ENCODE results near the gene TBL1Y.
A peak's percentile ranks its signal among the peaks of the same experiment; 100 is the strongest.
"Not testable (repeated sequence)": the region's sequence is repeated elsewhere in the genome, so short reads cannot be mapped to it uniquely, and the experiment has no call there.

Gene TBL1Y

GRCh38 chrY:6910372-6911252 is at the start of gene TBL1Y:
TSS of gene TBL1Y (plus strand) at chrY:6910697. CDS start at chrY:7025085, 114,388 bp downstream.
- FAIRE-seq = no peak

- FAIRE-seq = no peak
Measured at GRCh38 chrY:6894496-6894895, 16.0 kb upstream of the TBL1Y start.

DNA sequence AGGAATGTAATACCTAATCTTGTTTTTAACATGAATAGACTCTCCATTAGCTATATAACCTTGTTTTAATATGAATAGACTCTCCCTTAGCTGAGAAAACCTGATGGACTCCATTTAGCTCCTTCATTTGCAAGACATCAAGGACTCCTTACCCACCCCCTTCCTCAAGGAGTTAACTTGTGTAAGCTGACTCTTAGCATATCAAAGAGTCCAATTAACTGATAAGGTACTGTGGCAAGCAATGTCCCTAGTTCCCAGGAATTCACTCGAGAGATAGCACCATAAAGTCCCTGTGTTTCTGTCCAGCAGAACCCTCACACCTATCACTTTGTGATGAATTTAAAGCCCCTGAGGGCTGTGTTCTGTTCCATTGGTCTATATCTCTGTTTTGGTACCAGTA is 15.3 kb upstream of the TBL1Y start:
- no peak for FAIRE-seq

DNA sequence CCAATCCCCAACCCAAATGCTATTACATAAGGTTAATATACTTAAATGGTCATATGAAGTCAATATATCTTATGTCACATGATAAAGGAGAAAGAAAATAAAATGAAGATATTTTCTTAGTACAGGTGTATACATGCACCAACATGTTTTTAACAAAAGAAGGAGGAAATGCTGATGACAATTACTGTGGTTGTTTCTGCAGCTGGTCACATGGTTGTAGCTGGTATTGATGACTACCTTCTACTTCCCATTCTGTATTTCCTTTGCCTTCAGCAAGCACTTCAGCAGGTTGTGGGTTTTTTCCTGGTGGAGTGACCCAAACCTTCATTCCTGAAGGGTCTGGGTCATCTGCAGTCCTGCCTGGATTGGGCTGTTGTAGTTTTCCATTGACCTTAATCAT is 8.4 kb upstream of the TBL1Y start:
- not testable (repeated sequence) for FAIRE-seq

- no peak for FAIRE-seq
Measured at GRCh38 chrY:6907591-6907990, 2.9 kb upstream of the TBL1Y start.

DNA sequence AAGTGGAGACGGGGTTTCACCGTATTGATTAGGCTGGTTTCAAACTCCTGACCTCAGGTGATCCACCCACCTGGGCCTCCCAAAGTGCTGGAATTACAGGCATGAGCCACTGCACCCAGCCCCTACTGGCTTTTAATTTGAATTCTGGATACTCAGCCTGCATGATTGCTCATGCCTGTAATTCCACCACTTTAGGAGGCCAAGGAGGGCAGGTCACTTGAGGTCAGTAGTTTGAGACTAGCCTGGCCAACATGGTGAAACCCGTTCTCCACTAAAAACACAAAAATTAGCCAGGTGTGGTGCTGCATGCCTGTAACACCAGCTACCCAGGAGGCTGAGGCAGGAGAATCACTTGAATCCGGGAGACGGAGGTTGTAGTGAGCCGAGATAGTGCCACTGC is 2.5 kb upstream of the TBL1Y start:
- FAIRE-seq = not testable (repeated sequence)

- FAIRE-seq = no peak
Measured at GRCh38 chrY:6909118-6909521, 1.4 kb upstream of the TBL1Y start.

GRCh38 chrY:6909856-6910255 is 641 bp upstream of the TBL1Y start:
- FAIRE-seq = no peak

DNA sequence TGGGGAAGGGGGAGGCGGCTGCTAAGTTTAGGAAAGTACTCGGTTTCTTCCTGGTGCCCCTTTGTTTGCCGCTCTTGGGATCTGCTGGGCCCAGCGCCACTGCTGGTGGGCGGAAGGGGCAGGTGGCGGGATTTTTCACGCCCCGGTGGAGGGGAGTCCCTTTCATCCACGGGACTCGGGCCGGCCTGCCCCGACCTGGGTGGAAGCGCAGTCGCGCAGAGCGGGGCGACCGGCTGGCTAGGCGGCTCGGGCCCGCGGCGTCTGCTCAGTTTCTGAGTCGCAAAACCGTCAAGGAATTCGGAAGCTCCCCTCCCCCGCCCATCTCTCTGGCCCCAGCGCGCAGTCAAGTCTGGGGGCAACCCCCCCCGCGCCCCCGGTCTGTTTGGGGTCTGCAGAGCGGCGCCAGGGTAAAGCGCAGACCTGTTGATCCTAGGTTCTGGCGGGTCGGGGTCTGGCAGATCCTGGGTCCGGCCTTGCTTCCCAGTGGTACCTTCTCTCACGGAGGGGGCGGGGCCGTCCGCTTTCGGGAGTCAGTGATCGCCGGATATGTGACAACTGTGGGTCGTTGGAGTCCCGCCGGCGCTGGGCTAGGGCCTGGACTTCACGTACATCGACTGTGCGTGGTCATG is 870 bp downstream of the TBL1Y start, which contains the start of gene AMELY:
AMELY (minus strand) TSS at position 500 of the 629 bp plus-strand sequence. CDS start 39,144 bp downstream, outside the sequence.
- no peak for FAIRE-seq

- no peak for FAIRE-seq
Measured at GRCh38 chrY:6913362-6913761, 2.9 kb downstream of the TBL1Y start.

DNA sequence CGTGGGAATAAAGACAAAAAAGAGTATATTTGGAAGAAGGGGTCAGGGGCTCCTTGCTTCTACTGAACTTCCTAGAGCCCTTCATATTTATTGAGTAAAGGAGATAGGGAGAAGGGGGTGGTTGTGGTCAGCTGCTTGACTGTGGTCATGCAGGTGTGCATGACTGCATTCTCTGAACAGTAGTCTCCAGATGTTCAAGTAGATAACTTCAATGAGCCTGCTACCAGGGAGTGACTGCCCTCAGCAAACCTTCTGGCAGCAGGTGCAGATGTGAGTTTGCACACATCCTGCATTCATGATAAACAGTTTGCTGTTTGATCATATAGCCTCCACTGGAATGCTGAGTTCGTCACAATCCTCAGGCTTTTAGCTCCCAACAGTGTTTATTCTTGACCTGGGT is 10.6 kb downstream of the TBL1Y start:
- FAIRE-seq = no peak

GRCh38 chrY:6928265-6928664 is 17.8 kb downstream of the TBL1Y start:
- FAIRE-seq = no peak

GRCh38 chrY:6929237-6929636 is 18.7 kb downstream of the TBL1Y start:
- FAIRE-seq = no peak

DNA sequence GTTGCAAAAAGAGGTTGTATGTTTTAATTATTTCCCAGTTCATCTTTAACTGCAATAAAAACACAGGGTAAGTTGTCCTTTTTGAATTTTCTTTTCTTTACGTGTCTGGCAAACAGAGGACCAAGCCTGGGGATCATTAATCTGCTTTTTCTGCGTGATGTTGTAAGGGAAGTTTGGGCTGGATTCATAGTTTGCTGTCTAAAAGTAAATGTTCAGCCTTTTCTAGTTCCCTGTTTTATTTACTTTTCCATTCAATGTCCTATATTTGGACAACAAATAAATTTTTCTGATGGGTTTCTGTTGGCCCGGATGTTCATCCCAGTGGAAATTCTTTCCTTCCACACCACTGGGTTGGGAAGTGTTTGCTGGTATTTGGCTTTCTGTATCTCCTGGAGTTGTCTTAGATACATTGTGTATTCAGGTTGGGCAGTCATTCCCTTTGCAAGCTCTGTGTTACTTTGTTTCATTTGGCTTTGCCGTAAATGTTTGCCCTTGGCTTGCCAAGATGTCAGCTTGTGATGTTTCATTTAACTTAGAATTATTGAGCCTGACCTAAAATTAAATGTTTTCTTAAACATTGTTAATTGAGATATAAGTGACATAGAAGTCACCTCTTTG is 21.4 kb downstream of the TBL1Y start:
- peak; percentile 45 for FAIRE-seq

DNA sequence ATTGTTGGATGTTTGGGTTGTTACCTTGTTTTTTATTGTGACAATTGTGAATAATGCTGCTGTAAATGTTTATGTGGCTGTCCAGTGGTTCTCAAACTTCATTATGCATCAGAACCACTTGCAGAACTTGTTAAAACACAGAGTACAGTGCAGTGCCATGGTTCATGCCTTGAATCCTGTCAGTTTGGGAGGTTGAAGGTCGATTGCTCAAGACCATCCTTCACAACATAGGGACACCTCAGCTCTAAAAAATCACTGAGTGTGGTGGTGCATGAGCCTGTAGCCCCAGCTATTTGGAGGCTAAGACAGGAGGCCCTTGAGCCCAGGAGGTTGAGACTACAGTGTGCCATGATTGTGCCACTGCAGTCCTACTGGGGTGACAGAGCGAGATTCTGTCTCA is 25.0 kb downstream of the TBL1Y start:
- no peak for FAIRE-seq

DNA sequence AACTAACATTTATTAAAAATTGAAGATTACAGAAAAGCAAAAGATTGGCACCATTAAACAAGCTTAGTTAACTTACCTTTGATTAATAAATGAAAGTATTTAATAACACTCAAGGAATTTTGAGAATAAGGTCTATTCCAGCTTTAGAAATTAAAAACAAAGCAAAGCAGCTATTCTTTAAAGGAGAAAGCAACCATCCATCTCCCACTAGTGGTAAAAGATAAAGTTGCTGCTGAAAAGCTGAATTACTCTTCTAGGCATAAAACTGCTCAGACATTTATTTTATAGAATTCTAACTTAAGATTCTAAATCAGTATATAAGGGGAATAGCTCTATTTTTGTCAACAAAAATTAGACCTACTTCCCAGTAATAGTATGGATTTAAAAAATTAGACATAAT is 37.2 kb downstream of the TBL1Y start:
- peak; percentile 81 for FAIRE-seq

GRCh38 chrY:6948378-6948777 is 37.9 kb downstream of the TBL1Y start:
- no peak for FAIRE-seq

DNA sequence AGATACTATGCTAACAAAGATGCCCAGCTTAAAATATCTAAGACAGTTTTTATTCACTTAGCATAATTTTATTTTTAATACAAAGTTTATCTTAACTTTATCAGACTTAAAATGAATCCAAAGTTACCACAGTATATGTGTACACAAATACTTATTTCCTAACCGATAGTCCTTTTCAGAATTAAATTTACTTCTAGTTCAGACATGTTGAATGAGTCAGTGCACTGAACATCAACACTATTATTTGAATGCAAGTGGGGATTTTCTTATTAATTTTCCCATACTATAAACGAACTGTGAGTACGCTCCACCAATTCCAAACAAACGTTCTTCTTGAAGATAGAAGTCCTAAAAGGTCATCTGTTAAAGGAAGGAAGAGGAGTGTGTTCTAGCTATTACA is 39.5 kb downstream of the TBL1Y start:
- peak; percentile 62 for FAIRE-seq

DNA sequence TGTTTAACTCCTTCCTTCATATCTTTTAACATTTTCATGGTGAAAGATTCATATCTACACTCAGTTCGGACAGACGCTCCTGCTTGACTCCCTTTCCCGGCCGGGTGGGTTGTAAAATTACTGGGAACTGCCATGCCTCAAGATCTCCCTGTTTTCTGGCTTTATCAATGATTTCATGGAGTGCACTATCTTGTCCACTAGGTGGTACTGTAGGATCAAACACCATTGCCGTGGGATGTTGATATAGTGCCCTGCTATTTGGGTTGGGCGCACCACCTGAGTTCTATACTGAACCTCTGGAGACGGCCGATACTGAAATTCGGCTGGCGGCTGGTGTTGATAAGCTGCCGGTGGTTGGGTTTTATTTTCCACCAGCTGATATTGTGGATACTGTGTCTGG is 54.2 kb downstream of the TBL1Y start:
- FAIRE-seq = peak; percentile 38

DNA sequence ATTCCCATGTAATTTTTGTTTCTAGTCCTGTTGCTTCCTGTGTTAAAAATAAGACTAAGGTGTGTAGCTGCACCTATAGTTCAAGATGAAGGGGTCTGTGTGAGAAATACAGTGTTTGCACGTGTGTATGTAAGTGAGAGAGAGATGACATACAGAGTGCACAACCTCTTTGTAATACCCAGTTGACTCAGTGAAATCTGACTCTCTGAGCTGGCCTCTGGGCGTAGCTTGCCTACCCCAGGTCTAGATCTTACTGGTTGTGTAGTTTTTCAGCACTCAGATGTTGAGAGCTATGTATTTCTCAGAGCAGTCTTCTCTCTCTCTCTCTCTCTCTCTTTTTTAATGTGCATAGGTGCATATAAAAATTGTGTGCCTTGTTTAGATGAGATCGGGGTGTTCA is 56.0 kb downstream of the TBL1Y start:
- no peak for FAIRE-seq

- no peak for FAIRE-seq
Measured at GRCh38 chrY:6967736-6968135, 57.2 kb downstream of the TBL1Y start.

GRCh38 chrY:6968191-6968590 is 57.7 kb downstream of the TBL1Y start:
- no peak for FAIRE-seq

- no peak for FAIRE-seq
Measured at GRCh38 chrY:6972271-6972887, 61.9 kb downstream of the TBL1Y start.

Measured in islet of Langerhans (tissue), 1 donor.